Uterus (tissue), 2 donors: ENCODE results near the gene ZNF106.

Experiments used
- POLR2A ChIP-seq, 2 donors: fragments of 450-650 bp; IDR thresholded peaks; one replicate each; pipeline ENCODE4 v1.6.1; 2016; ENCODE audit warnings: antibody characterized with exemption in 2 of 2, mild to moderate bottlenecking in 1 of 2, moderate library complexity in 1 of 2
- TF ChIP-seq, protein P1 (sequence below), 4 experiments: fragments of 200-600 bp in 2 of 4; fragments of 450-650 bp in 2 of 4; sonication (generic) in 2 of 4; IDR thresholded peaks; one replicate each; pipeline ENCODE4 v1.5.1; 2016 to 2019; ENCODE audit warnings: antibody characterized with exemption in 4 of 4, mild to moderate bottlenecking in 2 of 4, moderate library complexity in 1 of 4

DNA sequence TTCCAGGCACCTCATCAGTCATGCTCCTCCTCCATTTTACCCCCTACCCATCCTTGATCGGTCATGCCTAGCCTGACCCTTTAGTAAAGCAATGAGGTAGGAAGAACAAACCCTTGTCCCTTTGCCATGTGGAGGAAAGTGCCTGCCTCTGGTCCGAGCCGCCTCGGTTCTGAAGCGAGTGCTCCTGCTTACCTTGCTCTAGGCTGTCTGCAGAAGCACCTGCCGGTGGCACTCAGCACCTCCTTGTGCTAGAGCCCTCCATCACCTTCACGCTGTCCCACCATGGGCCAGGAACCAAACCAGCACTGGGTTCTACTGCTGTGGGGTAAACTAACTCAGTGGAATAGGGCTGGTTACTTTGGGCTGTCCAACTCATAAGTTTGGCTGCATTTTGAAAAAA lies 79.1 kb downstream of the ZNF106 start:
- TF ChIP-seq, protein P1, sequence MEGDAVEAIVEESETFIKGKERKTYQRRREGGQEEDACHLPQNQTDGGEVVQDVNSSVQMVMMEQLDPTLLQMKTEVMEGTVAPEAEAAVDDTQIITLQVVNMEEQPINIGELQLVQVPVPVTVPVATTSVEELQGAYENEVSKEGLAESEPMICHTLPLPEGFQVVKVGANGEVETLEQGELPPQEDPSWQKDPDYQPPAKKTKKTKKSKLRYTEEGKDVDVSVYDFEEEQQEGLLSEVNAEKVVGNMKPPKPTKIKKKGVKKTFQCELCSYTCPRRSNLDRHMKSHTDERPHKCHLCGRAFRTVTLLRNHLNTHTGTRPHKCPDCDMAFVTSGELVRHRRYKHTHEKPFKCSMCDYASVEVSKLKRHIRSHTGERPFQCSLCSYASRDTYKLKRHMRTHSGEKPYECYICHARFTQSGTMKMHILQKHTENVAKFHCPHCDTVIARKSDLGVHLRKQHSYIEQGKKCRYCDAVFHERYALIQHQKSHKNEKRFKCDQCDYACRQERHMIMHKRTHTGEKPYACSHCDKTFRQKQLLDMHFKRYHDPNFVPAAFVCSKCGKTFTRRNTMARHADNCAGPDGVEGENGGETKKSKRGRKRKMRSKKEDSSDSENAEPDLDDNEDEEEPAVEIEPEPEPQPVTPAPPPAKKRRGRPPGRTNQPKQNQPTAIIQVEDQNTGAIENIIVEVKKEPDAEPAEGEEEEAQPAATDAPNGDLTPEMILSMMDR (IDR thresholded peaks at IDR 0.05) = no peak
- no peak for TF ChIP-seq POLR2A (IDR thresholded peaks at IDR 0.05)
